Measurements from ENCODE around the gene AGXT2. TPM values are rescaled to one million over a fixed set of nuclear protein-coding genes. Genes with fewer than 3 reads are reported as not detected.
A peak's percentile ranks its signal among the peaks of the same experiment; 100 is the strongest.

The AGXT2 gene
- total RNA-seq, 1 donor from 2014 or later = not detected

DNA sequence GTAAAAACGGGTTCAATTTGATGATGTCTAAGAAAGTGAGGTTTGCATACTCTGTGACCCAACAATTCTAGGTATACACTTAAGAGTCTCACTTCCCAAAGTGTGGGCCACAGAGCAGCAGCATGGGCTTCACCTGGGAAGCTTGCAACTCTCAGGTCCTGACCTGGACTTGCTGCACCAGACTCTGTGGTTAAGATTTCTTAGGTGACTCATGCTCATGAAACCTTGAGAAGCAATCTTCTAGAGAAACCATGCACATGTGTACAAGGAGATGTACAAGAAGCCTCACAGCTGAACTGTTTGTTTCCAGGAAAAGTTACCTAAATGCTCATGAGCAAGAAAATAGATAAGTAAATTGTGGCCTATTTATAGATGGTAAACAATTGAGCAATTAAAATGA is 88.4 kb downstream of the AGXT2 start:
- peaks cover 10% of the 10 kb centered on the region for H3K36me3 Mint-ChIP-seq
- TF ChIP-seq EZH2 (IDR thresholded peaks at IDR 0.05) (no peak), EZH2phosphoT487 (IDR thresholded peaks at IDR 0.05) (no peak)
- TF ChIP-seq, protein P1, sequence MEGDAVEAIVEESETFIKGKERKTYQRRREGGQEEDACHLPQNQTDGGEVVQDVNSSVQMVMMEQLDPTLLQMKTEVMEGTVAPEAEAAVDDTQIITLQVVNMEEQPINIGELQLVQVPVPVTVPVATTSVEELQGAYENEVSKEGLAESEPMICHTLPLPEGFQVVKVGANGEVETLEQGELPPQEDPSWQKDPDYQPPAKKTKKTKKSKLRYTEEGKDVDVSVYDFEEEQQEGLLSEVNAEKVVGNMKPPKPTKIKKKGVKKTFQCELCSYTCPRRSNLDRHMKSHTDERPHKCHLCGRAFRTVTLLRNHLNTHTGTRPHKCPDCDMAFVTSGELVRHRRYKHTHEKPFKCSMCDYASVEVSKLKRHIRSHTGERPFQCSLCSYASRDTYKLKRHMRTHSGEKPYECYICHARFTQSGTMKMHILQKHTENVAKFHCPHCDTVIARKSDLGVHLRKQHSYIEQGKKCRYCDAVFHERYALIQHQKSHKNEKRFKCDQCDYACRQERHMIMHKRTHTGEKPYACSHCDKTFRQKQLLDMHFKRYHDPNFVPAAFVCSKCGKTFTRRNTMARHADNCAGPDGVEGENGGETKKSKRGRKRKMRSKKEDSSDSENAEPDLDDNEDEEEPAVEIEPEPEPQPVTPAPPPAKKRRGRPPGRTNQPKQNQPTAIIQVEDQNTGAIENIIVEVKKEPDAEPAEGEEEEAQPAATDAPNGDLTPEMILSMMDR (IDR thresholded peaks at IDR 0.05) = no peak
- Histone ChIP-seq H3F3A (ENCODE audit: low read depth) (no peaks in the 10 kb centered on the region), H3K4me1 (no peaks in the 10 kb centered on the region), H2AFZ (replicated peaks) (no peak overlapping the region), H3K27me3 (no peaks in the 10 kb centered on the region), H3K9me3 (ENCODE audit: low read depth) (no peaks in the 10 kb centered on the region), H3K79me2 (ENCODE audit: low read depth) (no peaks in the 10 kb centered on the region), H3K4me2 (no peak overlapping the region), H4K20me1 (ENCODE audit: low read depth) (no peaks in the 10 kb centered on the region), H3K36me3 (no peaks in the 10 kb centered on the region), H3K27ac (no peak overlapping the region), H3K9ac (no peak overlapping the region), H3K4me3 (no peak overlapping the region)
- no peaks in the 10 kb centered on the region for H3K27me3 Mint-ChIP-seq (ENCODE audit: insufficient read depth, low read depth)
- no peak for DNase-seq (ENCODE audit: low spot score)
- no peaks in the 10 kb centered on the region for H3K9me3 Mint-ChIP-seq
- no peak overlapping the region for H3K4me3 Mint-ChIP-seq
- no peak overlapping the region for H3K27ac Mint-ChIP-seq
- no peaks in the 10 kb centered on the region for H3K4me1 Mint-ChIP-seq

DNA sequence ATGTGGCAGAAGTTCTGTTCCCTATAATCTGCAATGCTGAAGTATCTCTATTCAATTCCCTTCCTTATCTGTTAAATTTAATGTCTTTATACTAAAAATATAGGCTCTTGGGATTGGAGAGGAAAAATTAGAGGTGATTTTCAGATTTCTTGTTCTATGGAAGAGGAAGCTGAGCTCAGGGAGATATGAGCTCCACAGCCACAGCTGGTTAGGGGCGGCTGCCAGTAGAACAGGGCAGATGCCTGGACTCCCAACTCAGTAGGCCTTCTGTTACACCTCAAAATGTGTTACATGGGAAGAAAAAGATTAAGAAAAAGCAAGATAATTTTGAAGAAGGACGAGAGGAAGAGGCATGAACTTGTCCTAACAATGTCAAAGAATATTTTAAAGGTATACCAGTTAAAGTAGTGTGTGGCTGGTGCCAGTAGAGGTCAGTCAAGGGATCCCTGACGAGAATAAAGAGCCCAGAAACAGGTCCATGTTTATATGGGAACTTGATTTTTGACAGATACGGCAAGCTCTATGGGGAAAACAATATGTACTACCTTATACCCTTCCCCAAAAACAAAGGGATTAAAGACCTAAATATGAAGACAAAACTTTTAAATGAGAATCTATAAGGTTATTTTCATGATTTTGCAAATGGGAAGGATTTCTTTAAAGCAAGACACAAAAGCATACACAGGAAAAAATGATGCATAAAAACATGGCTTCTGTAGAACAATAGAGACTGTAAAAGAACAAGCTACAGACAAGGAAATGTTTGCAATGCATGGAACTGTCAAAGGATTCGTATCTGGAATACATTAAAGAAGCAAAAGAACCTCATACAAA is 89.7 kb downstream of the AGXT2 start:
- Histone ChIP-seq H3K79me2 (ENCODE audit: low read depth) (no peaks in the 10 kb centered on the region), H3F3A (ENCODE audit: low read depth) (no peaks in the 10 kb centered on the region), H3K27me3 (no peaks in the 10 kb centered on the region), H3K9ac (no peak overlapping the region), H3K4me2 (no peak overlapping the region), H3K27ac (no peak overlapping the region), H3K4me3 (no peak overlapping the region), H4K20me1 (ENCODE audit: low read depth) (no peaks in the 10 kb centered on the region), H3K4me1 (no peaks in the 10 kb centered on the region), H3K36me3 (peaks cover 6% of the 10 kb centered on the region), H3K9me3 (ENCODE audit: low read depth) (no peaks in the 10 kb centered on the region), H2AFZ (replicated peaks) (no peak overlapping the region)
- Mint-ChIP-seq H3K9me3 (no peaks in the 10 kb centered on the region), H3K36me3 (peaks cover 12% of the 10 kb centered on the region), H3K27ac (no peak overlapping the region), H3K4me3 (no peak overlapping the region), H3K27me3 (ENCODE audit: insufficient read depth, low read depth) (no peaks in the 10 kb centered on the region), H3K4me1 (no peaks in the 10 kb centered on the region)
- peak; percentile 46 for DNase-seq (ENCODE audit: low spot score)
- TF ChIP-seq, protein P1 (IDR thresholded peaks at IDR 0.05) = peak; percentile 69
- TF ChIP-seq EZH2phosphoT487 (IDR thresholded peaks at IDR 0.05) (no peak), EZH2 (IDR thresholded peaks at IDR 0.05) (no peak)

DNA sequence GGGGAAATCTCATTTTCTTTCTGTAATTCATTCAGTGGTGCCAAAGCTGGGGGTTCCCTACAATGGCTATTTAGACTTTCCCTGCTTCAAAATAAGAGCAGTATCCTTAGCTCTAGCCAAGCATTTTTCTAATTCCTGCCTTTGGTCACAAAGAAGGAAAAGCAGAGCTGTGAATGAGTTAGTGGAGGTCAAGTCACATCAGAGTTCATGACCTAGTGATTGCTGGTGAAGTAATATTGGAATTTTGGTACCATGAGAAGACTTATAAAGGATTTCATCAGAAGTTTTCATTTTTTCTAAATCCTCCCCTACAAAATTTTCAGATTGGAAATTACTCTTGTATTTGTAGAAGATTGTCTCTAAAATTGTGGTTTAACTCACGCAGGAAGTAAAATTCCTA is 90.4 kb downstream of the AGXT2 start:
- Histone ChIP-seq H3K79me2 (ENCODE audit: low read depth) (no peaks in the 10 kb centered on the region), H3K27me3 (no peaks in the 10 kb centered on the region), H3F3A (ENCODE audit: low read depth) (no peaks in the 10 kb centered on the region), H3K4me2 (no peak overlapping the region), H3K27ac (no peak overlapping the region), H3K4me3 (no peak overlapping the region), H3K4me1 (no peaks in the 10 kb centered on the region), H3K36me3 (peaks cover 6% of the 10 kb centered on the region), H3K9ac (no peak overlapping the region), H3K9me3 (ENCODE audit: low read depth) (no peaks in the 10 kb centered on the region), H4K20me1 (ENCODE audit: low read depth) (no peaks in the 10 kb centered on the region), H2AFZ (replicated peaks) (no peak overlapping the region)
- H3K27me3 Mint-ChIP-seq (ENCODE audit: insufficient read depth, low read depth) = no peaks in the 10 kb centered on the region
- no peaks in the 10 kb centered on the region for H3K9me3 Mint-ChIP-seq
- no peak for DNase-seq (ENCODE audit: low spot score)
- no peaks in the 10 kb centered on the region for H3K4me1 Mint-ChIP-seq
- no peak overlapping the region for H3K27ac Mint-ChIP-seq
- no peak overlapping the region for H3K4me3 Mint-ChIP-seq
- H3K36me3 Mint-ChIP-seq = peaks cover 14% of the 10 kb centered on the region
- no peak for TF ChIP-seq EZH2phosphoT487 (IDR thresholded peaks at IDR 0.05)

Other genes with a start within 250 kb of the AGXT2 start
- gene TTC23L, start 208.8 kb downstream of the AGXT2 start, total RNA-seq (ENCODE audit: low replicate concordance) = 0.96 and 1.3 TPM in 2 replicates
- gene RAD1, start 132.4 kb downstream of the AGXT2 start, total RNA-seq (ENCODE audit: low replicate concordance) = 39.0 and 40.6 TPM in 2 replicates
- 53.3 and 61.2 TPM in 2 replicates for gene BRIX1, start 132.2 kb downstream of the AGXT2 start, total RNA-seq (ENCODE audit: low replicate concordance)
- gene DNAJC21, start 118.4 kb downstream of the AGXT2 start, total RNA-seq (ENCODE audit: low replicate concordance) = 33.9 and 52.8 TPM in 2 replicates
- 0.51 and 1.3 TPM in 2 replicates for gene PRLR, start 182.5 kb upstream of the AGXT2 start, total RNA-seq (ENCODE audit: low replicate concordance)